Ishikawa (cell line): ENCODE data around the gene RNF149.
A peak's percentile ranks its signal among the peaks of the same experiment; 100 is the strongest.

ENCODE experiments used
- CEBPB ChIP-seq: IDR thresholded peaks from 2 replicates; pipeline ENCODE4 v1.6.1; 2012
- EP300 ChIP-seq: IDR thresholded peaks from 2 replicates; pipeline ENCODE4 v1.6.1; 2012; ENCODE audit warnings: borderline replicate concordance
- MAX ChIP-seq: IDR thresholded peaks from 2 replicates; pipeline ENCODE4 v1.6.1; 2012
- USF1 ChIP-seq: IDR thresholded peaks from 2 replicates; pipeline ENCODE4 v1.6.1; 2012
- ZBTB7A ChIP-seq: IDR thresholded peaks from 2 replicates; pipeline ENCODE4 v1.6.1; 2012; ENCODE audit warnings: low read depth

GRCh38 chr2:101307950-101308431, 510 bp downstream of the RNF149 start:
- TF ChIP-seq EP300 (no peak), MAX (peak; percentile 68), USF1 (no peak), CEBPB (no peak), ZBTB7A (peak; percentile 27; the same call in 1 of the 2 replicates)
